Parathyroid adenoma (tissue), 2 donors: ENCODE data around the gene ALKBH3.
A peak's percentile ranks its signal among the peaks of the same experiment; 100 is the strongest.

Source experiments
- H2AFZ ChIP-seq: fragments of 300-600 bp; sonication (generic); one replicate; pipeline ENCODE4 v1.7.0; 2017; ENCODE audit warnings: antibody characterized with exemption, mild to moderate bottlenecking
- H3K27ac ChIP-seq: fragments of 300-600 bp; sonication (generic); one replicate; pipeline ENCODE4 v1.7.0; 2017
- H3K27me3 ChIP-seq: fragments of 300-600 bp; sonication (generic); one replicate; pipeline ENCODE4 v1.7.0; 2017; ENCODE audit warnings: low read length; ENCODE audit not compliant: control insufficient read depth, insufficient read depth
- H3K36me3 ChIP-seq: fragments of 300-600 bp; sonication (generic); one replicate; pipeline ENCODE4 v1.7.0; 2017; ENCODE audit warnings: low read length; ENCODE audit not compliant: control insufficient read depth, insufficient read depth
- H3K4me1 ChIP-seq: fragments of 300-600 bp; sonication (generic); one replicate; pipeline ENCODE4 v1.7.0; 2017; ENCODE audit warnings: control low read depth
- H3K4me2 ChIP-seq: fragments of 300-600 bp; sonication (generic); one replicate; pipeline ENCODE4 v1.7.0; 2017; ENCODE audit warnings: low read length
- H3K4me3 ChIP-seq: fragments of 300-600 bp; sonication (generic); one replicate; pipeline ENCODE4 v1.7.0; 2017; ENCODE audit warnings: low read depth, low read length
- H3K79me2 ChIP-seq: fragments of 300-600 bp; sonication (generic); one replicate; pipeline ENCODE4 v1.7.0; 2017; ENCODE audit warnings: control low read depth
- H3K9ac ChIP-seq: fragments of 300-600 bp; sonication (generic); one replicate; pipeline ENCODE4 v1.7.0; 2017; ENCODE audit warnings: mild to moderate bottlenecking
- H3K9me3 ChIP-seq: fragments of 300-600 bp; sonication (generic); one replicate; pipeline ENCODE4 v1.7.0; 2017; ENCODE audit warnings: low read length; ENCODE audit not compliant: control insufficient read depth
- TF ChIP-seq, protein P1 (sequence below): fragments of 300-600 bp; sonication (generic); IDR thresholded peaks from one replicate; pipeline ENCODE4 v1.7.0; 2017; ENCODE audit warnings: antibody characterized with exemption, mild to moderate bottlenecking
- donor health status: primary hyperparathyroidism.

Gene ALKBH3

DNA sequence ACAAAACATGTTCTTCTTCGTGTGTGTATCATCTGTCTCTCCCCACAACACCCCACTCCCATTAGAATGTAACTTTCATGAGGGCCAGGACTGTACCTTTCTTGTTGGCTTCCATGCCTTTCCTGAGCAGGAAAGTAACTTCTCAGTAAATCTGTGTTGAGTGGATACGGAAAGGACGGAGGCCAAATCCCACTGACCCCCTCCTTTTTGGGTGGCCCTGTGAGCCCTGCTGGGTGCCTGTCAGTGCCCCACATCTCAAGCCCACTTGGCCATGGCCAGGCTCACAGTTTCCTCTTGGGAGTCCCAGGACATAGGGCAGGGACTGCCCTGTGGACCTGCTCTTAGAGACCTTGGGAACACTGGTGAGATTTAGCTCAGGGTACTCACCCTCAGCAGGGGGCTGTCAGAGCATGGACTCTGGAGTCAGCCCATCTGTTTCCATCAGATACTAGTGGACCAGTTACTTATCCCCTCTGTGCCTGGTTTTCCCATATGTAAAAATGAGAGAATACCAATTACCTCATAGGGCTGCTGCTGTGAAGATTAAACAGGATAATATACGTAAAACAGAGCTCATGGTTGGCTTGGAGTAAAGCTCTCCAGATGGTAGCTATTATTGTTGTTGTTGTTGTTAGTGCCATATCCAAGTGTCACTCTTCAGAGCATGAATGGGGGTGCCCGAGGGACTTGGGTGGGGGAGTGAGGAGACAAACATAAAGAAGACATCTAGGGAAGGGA is 60.8 kb downstream of the ALKBH3 start:
- Histone ChIP-seq H2AFZ (no peak overlapping the region), H3K4me2 (no peak overlapping the region), H3K4me1 (no peaks in the 10 kb centered on the region), H3K36me3 (no peaks in the 10 kb centered on the region), H3K79me2 (no peaks in the 10 kb centered on the region), H3K4me3 (no peak overlapping the region), H3K27me3 (no peaks in the 10 kb centered on the region), H3K9me3 (no peaks in the 10 kb centered on the region), H3K27ac (no peak overlapping the region), H3K9ac (no peak overlapping the region)
- TF ChIP-seq, protein P1, sequence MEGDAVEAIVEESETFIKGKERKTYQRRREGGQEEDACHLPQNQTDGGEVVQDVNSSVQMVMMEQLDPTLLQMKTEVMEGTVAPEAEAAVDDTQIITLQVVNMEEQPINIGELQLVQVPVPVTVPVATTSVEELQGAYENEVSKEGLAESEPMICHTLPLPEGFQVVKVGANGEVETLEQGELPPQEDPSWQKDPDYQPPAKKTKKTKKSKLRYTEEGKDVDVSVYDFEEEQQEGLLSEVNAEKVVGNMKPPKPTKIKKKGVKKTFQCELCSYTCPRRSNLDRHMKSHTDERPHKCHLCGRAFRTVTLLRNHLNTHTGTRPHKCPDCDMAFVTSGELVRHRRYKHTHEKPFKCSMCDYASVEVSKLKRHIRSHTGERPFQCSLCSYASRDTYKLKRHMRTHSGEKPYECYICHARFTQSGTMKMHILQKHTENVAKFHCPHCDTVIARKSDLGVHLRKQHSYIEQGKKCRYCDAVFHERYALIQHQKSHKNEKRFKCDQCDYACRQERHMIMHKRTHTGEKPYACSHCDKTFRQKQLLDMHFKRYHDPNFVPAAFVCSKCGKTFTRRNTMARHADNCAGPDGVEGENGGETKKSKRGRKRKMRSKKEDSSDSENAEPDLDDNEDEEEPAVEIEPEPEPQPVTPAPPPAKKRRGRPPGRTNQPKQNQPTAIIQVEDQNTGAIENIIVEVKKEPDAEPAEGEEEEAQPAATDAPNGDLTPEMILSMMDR: no peak

DNA sequence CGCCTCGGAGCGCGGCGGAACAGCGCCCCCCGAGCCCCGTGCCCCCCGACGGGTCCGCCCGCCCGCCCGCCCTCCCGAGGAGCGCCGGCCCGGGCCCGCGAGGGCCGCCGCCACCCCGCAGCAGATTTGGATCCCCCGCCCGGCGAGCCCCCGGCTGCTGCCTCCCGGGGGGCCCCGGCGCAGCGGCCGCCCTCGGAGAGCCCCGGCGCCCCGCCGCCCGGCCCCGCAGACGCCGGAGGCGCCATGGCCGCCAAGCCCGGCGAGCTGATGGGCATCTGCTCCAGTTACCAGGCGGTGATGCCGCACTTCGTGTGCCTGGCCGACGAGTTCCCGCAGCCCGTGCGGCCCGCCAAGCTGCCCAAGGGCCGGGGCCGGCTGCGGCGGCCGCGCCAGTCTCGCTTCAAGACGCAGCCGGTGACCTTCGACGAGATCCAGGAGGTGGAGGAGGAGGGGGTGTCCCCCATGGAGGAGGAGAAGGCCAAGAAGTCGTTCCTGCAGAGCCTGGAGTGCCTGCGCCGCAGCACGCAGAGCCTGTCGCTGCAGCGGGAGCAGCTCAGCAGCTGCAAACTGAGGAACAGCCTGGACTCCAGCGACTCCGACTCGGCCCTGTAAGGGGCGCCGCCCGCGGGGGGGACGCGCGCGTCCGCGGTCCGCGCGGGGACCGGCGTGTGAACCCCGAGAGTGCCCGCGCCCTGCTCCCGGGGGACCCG is 62.2 kb downstream of the ALKBH3 start:
- H3K27me3 ChIP-seq: no peaks in the 10 kb centered on the region
- no peaks in the 10 kb centered on the region for H3K79me2 ChIP-seq
- TF ChIP-seq, protein P1: no peak
- H3K9ac ChIP-seq: no peak overlapping the region
- no peaks in the 10 kb centered on the region for H3K4me1 ChIP-seq
- no peaks in the 10 kb centered on the region for H3K36me3 ChIP-seq
- H3K9me3 ChIP-seq: no peaks in the 10 kb centered on the region
- H3K4me3 ChIP-seq: peak overlapping the region; percentile 42
- no peak overlapping the region for H3K27ac ChIP-seq
- H2AFZ ChIP-seq: peak overlapping the region; percentile 62
- H3K4me2 ChIP-seq: peak overlapping the region; percentile 57

DNA sequence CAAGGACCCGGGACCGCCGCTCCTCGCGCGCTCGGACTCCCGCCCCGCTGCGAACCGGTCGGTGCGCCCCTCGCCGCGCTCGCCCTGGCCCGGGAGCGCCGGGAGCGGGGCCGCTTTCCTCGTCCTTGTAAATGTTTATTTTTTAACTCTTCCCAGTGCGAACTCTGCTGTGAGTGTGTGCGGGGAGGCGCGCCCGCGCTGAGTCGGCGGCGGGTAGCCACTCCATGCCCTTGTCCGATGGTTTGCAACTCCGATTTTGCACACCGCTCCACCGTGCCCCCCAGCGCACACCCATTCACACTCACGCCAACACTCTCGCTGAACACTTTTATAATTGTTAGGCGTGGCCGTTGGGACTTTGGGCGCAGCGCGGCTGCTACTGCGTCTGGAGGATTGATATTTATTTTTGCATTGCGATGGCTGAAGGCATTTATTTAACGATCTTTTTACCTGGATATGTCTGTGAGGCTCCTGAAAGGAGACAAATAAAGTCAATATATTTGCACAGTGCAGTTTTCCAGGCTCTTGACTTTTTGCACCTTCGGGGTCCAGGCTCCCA is 62.8 kb downstream of the ALKBH3 start:
- H3K27me3 ChIP-seq: no peaks in the 10 kb centered on the region
- TF ChIP-seq, protein P1: no peak
- H3K79me2 ChIP-seq: no peaks in the 10 kb centered on the region
- no peak overlapping the region for H2AFZ ChIP-seq
- no peaks in the 10 kb centered on the region for H3K4me1 ChIP-seq
- peak overlapping the region; percentile 42 for H3K4me3 ChIP-seq
- H3K36me3 ChIP-seq: no peaks in the 10 kb centered on the region
- no peak overlapping the region for H3K27ac ChIP-seq
- H3K4me2 ChIP-seq: peak overlapping the region; percentile 57
- H3K9me3 ChIP-seq: no peaks in the 10 kb centered on the region
- no peak overlapping the region for H3K9ac ChIP-seq

DNA sequence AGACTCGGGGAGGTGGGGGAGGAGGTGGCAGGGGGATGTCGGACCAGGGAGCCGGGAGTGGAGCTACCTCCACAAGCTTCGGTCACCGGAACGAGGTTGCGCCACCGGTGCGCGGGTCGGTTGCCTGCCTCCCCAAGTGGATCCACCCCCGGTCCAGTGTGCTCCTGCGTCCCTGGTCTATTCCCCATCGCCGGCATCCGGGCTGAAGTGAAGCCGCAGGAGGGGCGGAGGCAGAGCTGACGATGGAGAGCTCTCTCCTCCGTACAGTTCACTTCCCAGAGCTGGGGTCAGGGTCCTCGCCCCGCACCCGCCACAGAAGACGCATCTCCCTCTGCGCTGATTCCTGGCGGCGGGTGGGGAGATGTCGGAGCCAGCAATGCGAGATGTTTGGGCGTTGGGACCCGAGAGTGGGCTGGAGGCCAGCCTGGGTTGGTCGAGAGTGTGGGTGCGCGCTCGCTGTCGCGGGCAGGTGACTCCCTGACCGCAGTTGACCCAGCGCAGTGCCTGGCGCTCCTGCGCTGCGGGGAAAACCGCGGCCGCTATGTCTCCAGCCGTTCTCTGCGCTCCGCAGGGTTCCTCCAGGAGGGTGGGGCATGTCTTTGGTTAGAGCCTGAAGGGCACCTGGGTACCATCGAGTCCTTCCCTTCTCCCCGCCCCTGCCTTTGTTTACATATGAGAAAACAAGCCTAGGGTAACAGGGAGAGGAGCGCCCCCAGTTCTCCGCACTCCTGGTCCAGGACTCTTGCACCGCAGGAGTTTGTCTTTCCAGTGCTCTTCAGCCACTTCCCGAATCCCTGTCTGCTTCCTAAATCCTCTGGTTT is 63.5 kb downstream of the ALKBH3 start:
- Histone ChIP-seq H3K9me3 (no peaks in the 10 kb centered on the region), H3K27me3 (no peaks in the 10 kb centered on the region), H3K4me3 (peak overlapping the region; percentile 42), H3K27ac (no peak overlapping the region), H3K4me2 (peak overlapping the region; percentile 57), H3K9ac (no peak overlapping the region), H2AFZ (no peak overlapping the region), H3K36me3 (no peaks in the 10 kb centered on the region), H3K4me1 (no peaks in the 10 kb centered on the region), H3K79me2 (no peaks in the 10 kb centered on the region)
- TF ChIP-seq, protein P1: no peak
